Measurements from ENCODE around the gene CTU2.

CTU2 gene

GRCh38 chr16:88714420-88715302, 8.4 kb downstream of the CTU2 start:
- no peak for DNase-seq (ENCODE audit: low read depth in 2 of 2)

- DNase-seq (ENCODE audit: low read depth in 2 of 2), result no peak
Measured at GRCh38 chr16:88715312-88716190, 9.2 kb downstream of the CTU2 start.

GRCh38 chr16:88716201-88716600, 9.9 kb downstream of the CTU2 start:
- no peak for DNase-seq (ENCODE audit: low read depth in 2 of 2)

- DNase-seq (ENCODE audit: low read depth in 2 of 2), result no peak
Measured at GRCh38 chr16:88716601-88717001, 10.3 kb downstream of the CTU2 start.

DNA sequence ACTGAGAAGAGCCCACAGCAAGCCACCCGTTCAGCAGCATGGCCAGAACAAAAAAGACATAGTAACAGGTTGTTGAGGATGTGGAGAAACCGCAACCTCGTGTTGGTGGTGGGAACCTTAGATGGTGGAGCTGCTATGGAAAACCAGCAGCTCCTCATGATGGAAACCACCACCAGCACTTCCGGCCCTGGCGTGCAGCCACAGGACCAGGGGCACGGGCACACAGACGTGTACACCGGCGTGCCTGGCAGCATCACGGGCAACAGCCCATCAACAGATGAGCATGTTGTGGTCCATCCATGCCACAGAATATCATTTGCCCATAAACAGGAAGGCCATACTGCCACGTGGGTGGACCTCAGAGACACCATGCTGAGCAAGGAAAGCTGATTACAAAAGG, 11.9 kb downstream of the CTU2 start:
- no peak for DNase-seq (ENCODE audit: low read depth in 2 of 2)

DNA sequence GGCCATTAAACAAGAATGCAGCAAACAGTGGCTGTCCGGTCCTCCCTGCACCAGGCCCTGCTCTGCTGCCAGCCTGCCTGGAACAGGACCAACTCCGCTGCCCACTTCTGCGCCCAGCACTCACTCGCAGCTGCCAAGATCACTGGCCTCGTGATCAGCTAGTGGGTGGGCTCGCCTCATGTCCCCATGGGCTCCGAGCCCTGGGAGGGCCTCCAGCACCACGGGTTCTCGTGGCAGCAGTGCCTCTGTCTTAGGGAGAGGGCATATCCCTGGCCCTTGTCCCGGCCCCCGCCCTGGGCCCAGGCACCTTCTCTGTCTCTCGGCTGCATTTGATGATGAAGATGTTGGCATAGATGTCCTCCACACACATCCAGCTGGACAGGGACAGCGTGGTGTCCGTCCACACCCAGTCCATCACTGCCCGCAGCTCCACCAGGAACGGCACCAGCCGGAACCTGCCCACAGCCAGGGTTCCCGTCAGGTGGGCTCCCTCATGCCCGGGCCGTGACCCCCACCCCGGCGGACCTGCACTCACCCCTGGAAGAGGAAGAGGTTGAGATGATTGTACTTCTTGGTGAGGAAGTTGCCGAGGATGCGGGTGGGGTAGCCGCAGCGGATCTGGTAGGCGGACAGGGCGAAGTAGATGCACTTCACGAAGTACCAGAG, 13.1 kb downstream of the CTU2 start:
- no peak for DNase-seq (ENCODE audit: low read depth in 2 of 2)

GRCh38 chr16:88719933-88720296, 13.6 kb downstream of the CTU2 start:
- DNase-seq (ENCODE audit: low read depth in 2 of 2), result no peak

DNA sequence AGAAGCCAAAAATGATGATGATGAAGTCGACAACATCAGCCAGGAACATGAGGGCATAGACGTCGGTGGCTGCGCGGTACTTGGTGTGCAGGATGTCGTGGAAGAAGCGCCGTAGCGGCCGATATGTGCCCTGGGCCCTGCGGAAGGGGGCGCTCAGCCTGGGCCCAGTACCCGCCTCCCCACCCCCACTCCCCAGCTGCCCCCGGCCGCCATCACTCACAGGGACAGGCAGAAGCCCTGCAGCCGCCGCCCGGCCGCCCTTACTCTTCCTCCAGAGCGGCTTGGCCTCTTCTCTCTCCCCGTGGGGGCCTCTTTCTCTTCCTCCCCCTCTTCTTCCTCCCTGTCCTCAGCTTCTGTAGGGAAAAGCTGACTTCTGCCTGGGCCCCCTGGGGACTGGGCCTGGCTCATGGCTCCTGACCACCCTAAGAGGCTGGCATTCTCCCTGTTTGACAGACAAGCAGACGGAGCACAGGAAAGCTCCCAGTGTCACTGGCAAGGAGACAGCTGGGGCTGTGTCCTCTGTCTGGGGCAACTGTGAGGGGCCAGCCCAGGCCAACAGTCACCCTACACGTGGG, 14.2 kb downstream of the CTU2 start:
- no peak for DNase-seq (ENCODE audit: low read depth in 2 of 2)

GRCh38 chr16:88721236-88721635, 14.9 kb downstream of the CTU2 start:
- DNase-seq (ENCODE audit: low read depth in 2 of 2), result no peak

- no peak for DNase-seq (ENCODE audit: low read depth in 2 of 2)
Measured at GRCh38 chr16:88721815-88722755, 15.8 kb downstream of the CTU2 start.

GRCh38 chr16:88722784-88723506, 16.6 kb downstream of the CTU2 start:
- DNase-seq (ENCODE audit: low read depth in 2 of 2), result no peak

- no peak for DNase-seq (ENCODE audit: low read depth in 2 of 2)
Measured at GRCh38 chr16:88723507-88723887, 17.2 kb downstream of the CTU2 start.

GRCh38 chr16:88723911-88724310, 17.6 kb downstream of the CTU2 start:
- no peak for DNase-seq (ENCODE audit: low read depth in 2 of 2)

GRCh38 chr16:88724855-88725555, 18.7 kb downstream of the CTU2 start:
- no peak for DNase-seq (ENCODE audit: low read depth in 2 of 2)

DNA sequence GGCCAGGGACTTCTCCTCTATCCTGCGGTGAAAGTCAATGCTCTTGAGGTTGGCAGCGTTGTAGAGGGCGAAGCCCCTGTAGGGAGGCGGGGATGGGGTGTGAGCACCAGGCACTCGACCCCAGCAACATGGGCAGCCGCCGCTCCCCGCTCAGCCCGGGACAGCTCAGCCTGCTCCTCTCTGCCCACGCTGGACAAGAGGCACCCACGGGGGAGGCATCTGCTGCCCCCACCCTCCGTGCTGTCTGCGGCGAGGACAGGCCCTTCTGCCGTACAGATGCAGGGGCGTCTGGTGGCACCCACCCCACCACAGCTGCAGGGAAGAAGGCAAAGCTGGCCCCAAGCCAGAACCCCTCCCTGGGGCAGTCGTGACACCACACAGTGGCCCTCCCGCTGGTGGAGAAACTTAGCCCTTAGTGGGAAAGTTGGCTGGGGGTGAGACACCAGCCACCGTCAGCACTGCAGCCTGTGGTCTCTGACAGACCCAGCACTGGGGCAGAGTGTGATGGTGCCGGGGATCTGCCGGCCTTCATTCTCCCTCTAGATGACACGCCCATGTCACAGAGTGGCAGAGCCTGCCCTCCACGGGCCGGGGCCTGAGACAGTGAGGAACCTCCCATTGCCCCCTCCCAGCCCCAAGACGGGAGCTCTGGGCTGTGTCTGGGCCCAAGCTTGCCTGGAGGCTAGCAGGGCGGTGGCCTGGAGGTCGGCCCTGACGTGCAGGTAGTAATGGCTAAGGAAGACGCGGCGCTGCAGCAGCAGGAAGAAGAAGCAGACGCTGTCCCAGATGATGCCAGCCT, 19.5 kb downstream of the CTU2 start:
- no peak for DNase-seq (ENCODE audit: low read depth in 2 of 2)

DNA sequence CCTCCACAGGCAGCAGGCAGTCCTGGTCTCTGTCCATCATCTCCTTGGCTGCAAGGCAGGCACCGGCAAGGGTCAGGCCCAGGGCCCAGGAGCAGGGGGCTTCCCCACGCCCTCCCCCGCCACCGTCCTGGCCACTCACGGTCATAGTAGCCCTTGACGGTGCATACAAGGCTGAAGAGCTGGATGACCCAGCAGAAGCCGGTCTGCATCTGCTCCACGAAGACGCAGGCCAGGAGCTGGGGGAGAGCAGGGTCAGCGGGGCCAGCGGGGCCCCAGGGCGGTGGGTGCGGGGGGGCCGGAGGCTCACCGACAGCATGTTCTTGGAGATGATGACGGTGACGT, 20.1 kb downstream of the CTU2 start:
- no peak for DNase-seq (ENCODE audit: low read depth in 2 of 2)

DNA sequence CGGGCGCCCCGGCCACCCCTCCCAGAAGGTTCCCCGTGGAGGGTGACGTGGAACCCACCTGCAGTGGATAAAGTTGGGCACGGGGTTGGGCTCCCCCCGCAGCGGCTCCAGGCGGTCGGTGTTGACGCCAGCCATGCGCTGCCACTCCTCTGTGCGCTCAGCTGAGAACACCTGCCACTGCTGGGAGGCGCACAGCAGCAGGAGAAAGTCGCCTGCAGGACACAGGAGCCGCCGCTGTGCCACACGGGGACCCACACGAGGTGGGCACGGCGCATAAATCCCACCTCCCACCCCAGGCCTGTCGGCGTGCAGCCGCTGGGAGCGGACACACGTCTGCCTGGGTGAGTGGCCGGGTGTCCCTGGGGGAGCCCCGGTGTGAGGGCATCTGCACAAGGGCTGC, 20.7 kb downstream of the CTU2 start:
- DNase-seq (ENCODE audit: low read depth in 2 of 2), result no peak

DNA sequence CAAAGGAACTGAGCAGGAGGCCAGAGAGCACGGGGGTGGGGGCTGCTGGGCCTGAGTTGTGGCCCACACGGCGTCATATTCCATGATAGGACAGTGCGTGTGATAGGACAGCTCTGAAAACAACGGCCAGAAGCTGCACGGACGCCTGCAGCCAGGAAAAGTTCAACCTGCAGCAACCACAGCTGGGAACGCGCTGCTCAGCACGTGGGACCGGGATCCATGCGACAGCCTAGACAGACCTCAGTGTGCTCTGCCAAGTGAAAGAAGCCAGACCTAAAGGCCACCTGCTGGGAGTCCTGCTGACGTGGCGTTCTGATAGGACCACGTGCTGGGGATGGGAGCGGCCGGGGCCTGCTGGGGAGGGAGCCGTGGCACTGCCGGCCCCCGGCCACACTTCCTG, 21.6 kb downstream of the CTU2 start:
- no peak for DNase-seq (ENCODE audit: low read depth in 2 of 2)
